A549 (cell line): ENCODE results near the gene ADCY10.

Experiments
- CTCF ChIP-seq: fragments of >200 bp; sonication (Bioruptor Twin); formaldehyde crosslinking; IDR thresholded peaks from 3 replicates; pipeline ENCODE4 v1.5.1; 2016
- PBX3 ChIP-seq: IDR thresholded peaks from 2 replicates; pipeline ENCODE4 v1.6.1; 2012
- POLR2A ChIP-seq: IDR thresholded peaks from 2 replicates; pipeline ENCODE4 v1.6.1; 2012; ENCODE audit warnings: mild to moderate bottlenecking, low read length
- SMC3 ChIP-seq: fragments of >200 bp; sonication (Bioruptor Twin); formaldehyde crosslinking; IDR thresholded peaks from 3 replicates; pipeline ENCODE4 v1.6.1; 2018; ENCODE audit warnings: inconsistent platforms

- TF ChIP-seq CTCF (no peak), SMC3 (no peak), PBX3 (no peak), POLR2A (no peak)
Measured at GRCh38 chr1:167862432-167863076, 51.4 kb downstream of the ADCY10 start.
